Prostate gland (tissue), 2 donors: ENCODE measurements around the gene C4BPB.

Source experiments
- POLR2A ChIP-seq: fragments of 450-650 bp; IDR thresholded peaks from one replicate; pipeline ENCODE4 v1.6.1; 2016; ENCODE audit warnings: antibody characterized with exemption, mild to moderate bottlenecking
- POLR2AphosphoS5 ChIP-seq: sonication (generic); formaldehyde crosslinking; IDR thresholded peaks from one replicate; pipeline ENCODE4 v1.6.1; 2017; ENCODE audit warnings: antibody characterized with exemption
- TF ChIP-seq, protein P1 (sequence below), 4 experiments: fragments of 200-600 bp in 2 of 4; fragments of 450-650 bp in 2 of 4; sonication (generic) in 2 of 4; IDR thresholded peaks; 1 replicate in 3 of 4; 2 replicates in 1 of 4; pipeline ENCODE4 v1.5.1; 2016 to 2019; ENCODE audit warnings: antibody characterized with exemption in 4 of 4, mild to moderate bottlenecking in 2 of 4, moderate library complexity in 2 of 4

DNA sequence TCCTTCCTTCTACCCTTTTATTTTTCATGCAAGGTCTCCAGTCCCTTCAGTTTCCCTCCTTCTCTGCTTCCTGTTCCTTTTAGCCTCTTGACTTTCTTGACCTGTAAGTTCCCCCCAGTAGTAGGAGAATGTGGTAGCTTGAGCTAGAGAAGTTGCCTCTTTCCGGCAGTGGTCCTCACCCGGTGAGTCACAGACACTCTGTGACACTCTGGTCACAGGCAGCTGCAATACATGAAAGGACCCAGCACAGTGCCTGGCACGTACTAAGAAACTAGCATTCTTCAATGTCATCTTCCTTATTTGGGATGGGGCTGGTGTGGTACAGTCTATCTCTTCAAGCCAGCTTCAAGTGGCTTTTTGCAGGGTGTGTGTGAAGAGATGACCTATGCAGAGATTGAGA lies 19.6 kb upstream of the C4BPB start:
- no peak for TF ChIP-seq POLR2AphosphoS5
- TF ChIP-seq, protein P1, sequence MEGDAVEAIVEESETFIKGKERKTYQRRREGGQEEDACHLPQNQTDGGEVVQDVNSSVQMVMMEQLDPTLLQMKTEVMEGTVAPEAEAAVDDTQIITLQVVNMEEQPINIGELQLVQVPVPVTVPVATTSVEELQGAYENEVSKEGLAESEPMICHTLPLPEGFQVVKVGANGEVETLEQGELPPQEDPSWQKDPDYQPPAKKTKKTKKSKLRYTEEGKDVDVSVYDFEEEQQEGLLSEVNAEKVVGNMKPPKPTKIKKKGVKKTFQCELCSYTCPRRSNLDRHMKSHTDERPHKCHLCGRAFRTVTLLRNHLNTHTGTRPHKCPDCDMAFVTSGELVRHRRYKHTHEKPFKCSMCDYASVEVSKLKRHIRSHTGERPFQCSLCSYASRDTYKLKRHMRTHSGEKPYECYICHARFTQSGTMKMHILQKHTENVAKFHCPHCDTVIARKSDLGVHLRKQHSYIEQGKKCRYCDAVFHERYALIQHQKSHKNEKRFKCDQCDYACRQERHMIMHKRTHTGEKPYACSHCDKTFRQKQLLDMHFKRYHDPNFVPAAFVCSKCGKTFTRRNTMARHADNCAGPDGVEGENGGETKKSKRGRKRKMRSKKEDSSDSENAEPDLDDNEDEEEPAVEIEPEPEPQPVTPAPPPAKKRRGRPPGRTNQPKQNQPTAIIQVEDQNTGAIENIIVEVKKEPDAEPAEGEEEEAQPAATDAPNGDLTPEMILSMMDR (IDR thresholded peaks at IDR 0.05): no peak
- TF ChIP-seq POLR2A: no peak
